Thyroid gland (tissue), 4 donors: ENCODE measurements around the gene CISD1.

Experiments used
- CTCF ChIP-seq, 6 experiments: fragments of 200-600 bp in 3 of 6; fragments of 450-650 bp in 3 of 6; sonication (generic) in 3 of 6; IDR thresholded peaks; one replicate each; pipeline ENCODE4 v1.5.1; 2016 to 2019; ENCODE audit warnings: antibody characterized with exemption in 6 of 6, mild to moderate bottlenecking in 2 of 6, inconsistent platforms in 1 of 6, moderate library complexity in 1 of 6
- POLR2A ChIP-seq, 2 donors: fragments of 450-650 bp; IDR thresholded peaks; one replicate each; pipeline ENCODE4 v1.6.1; 2017; ENCODE audit warnings: antibody characterized with exemption in 2 of 2, mild to moderate bottlenecking in 2 of 2, moderate library complexity in 1 of 2

DNA sequence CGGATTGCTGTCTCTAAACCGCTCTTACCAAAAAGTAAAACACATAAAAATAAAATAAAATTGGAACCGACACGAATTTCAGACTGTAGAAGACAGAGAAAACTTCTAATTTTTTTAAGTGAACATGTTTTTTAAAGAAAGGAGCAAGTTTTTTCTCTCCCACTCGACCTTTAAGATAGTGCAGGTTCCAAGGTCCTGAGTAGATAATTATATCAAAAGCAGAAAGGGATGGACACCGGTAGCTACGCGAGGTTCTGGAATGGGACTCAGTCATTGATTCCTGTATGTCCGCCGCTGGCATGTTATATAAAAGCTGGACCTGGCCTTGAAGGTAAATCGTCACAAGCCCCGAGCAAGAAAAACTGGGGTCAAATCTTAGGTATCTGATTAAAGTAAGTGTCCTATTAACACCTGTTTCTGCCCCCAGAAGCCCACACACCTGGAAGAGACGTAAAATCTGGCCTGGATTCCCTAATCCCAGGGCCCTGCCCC is 462 bp upstream of the CISD1 start:
- TF ChIP-seq POLR2A (IDR thresholded peaks at IDR 0.05) (no peak), CTCF (IDR thresholded peaks at IDR 0.05) (no peak)
